SHP77 (cell line): ENCODE measurements around the gene TMEM209.
"Not testable (repeated sequence)": the region's sequence is repeated elsewhere in the genome, so short reads cannot be mapped to it uniquely, and the experiment has no call there.

Experiments
- DNase-seq, 2 experiments: peaks; one replicate each; lab custom pipeline; 2025; lab: John Stamatoyannopoulos, UW

TMEM209 gene

DNA sequence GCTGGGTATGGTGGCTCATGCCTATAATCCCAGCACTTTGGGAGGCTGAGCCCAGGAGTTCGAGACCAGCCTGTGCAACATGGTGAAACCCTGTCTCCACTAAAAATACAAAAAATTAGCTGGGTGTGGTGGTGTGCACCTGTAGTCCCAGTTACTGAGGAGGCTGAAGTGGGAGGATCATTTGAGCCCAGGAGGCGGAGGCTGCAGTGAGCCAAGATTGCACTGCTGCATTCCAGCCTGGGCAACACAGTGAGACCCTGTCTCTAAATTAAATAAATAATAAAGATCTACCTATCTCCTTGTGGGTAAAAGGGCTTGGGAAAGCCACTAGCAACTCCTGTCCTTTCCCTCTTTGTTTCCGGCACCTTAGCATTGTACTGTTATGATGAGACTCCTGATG is 78.4 kb downstream of the TMEM209 start:
- DNase-seq = not testable (repeated sequence)

DNA sequence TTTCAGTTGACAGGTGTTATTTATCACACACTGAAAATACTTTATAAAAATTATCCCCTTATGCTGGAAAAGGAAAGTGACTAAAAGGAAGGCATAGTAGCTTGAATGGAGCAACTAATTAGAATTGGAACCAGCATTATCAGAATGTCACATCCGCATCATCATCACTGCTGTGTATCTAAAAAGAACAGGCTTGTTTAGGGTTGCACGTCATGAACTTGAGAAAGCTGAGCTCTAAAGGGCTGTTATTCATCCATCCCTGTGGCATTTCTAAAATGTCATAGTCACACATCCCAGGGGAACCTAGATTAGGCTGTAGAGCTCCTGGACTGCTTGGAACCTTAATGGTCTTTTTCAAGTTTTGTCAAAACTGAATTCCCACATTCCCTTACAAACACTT is 80.5 kb downstream of the TMEM209 start:
- no peak for DNase-seq

GRCh38 chr7:130123501-130123900 is 81.7 kb downstream of the TMEM209 start:
- no peak for DNase-seq

GRCh38 chr7:130118801-130119200 is 86.4 kb downstream of the TMEM209 start:
- DNase-seq = no peak

DNA sequence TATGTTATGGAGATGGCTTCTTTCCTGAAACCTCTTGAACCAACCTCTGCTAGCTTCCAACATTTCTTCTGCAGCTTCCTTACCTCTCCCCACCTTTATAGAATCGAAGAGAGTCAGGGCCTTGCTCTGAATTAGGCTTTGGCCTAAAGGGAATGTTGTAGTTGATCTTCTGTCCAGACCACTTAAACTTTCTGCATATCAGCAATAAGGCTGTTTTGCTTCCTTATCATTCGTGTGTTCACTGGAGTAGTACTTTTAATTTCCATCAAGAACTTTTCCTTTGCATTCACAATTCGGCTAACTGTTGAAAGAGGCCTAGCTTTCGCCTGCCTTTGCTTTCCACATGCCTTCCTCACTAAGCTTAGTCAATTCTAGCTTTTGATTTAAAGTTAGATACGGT is 86.9 kb downstream of the TMEM209 start:
- no peak for DNase-seq

DNA sequence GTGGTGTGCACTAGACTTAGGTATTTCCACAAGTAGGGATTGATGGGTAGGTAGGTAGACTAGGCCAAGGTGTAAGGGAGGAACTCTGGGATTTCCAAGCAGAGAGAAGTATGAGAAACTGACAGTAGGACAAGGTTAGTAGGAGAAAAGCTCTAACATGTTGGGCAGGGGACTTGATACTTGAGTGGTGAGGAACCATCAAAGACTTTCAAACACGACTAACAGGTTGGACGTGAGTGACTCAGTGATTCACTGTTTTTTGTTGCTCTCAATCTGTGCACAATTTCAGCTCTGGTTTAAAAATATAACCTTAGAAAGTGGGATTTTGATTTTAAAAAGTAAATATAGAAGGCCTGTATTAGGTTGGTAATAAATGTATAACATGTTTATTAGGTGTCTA is 90.4 kb downstream of the TMEM209 start:
- DNase-seq = no peak
